Right ventricle myocardium inferior (tissue), 1 donor: ENCODE results near the gene PLA2G12A. TPM values are rescaled to one million over a fixed set of nuclear protein-coding genes. Genes with fewer than 3 reads are reported as not detected.

Experiments used
- ATAC-seq: fragments of 200-7000 bp; cut with Tn5 transposase; one replicate; pipeline ENCODE4 v1.9.1; 2020; ENCODE audit warnings: mild to moderate bottlenecking, moderate library complexity
- DNase-seq: peaks from one replicate; pipeline ENCODE4 v3.0.0; 2021; ENCODE audit errors: missing footprints
- intact Hi-C: fragments of 100-400 bp; cut with DNase I; formaldehyde crosslinking; loops from one replicate; pipeline ENCODE4 v1.11.0; 2022
- long read RNA-seq: library from polyadenylated mRNA; unstranded; transcript quantifications from one replicate; pipeline ENCODE4 v2.0.0, GENCODE V29; 2021
- total RNA-seq: library from RNA; stranded (reverse); fragmentation: NEBNext Ultra II Directional; extraction: Animal tissue kit (Norgen Biotek cat#: 25700); gene quantifications from one replicate; pipeline ENCODE4 v1.2.1, GENCODE V29; 2021
- donor health status: DM: no; HTN: yes; CAD: no; lungs with severe emphysema.

Gene PLA2G12A
- 64.8 TPM for total RNA-seq
- long read RNA-seq, full-length matches to known transcripts, result 27 of 29 reads
- long read RNA-seq, partial matches to known transcripts, result 0 of 29 reads
- long read RNA-seq, other reads (novel, unspliced or antisense), result 2 of 29 reads

DNA sequence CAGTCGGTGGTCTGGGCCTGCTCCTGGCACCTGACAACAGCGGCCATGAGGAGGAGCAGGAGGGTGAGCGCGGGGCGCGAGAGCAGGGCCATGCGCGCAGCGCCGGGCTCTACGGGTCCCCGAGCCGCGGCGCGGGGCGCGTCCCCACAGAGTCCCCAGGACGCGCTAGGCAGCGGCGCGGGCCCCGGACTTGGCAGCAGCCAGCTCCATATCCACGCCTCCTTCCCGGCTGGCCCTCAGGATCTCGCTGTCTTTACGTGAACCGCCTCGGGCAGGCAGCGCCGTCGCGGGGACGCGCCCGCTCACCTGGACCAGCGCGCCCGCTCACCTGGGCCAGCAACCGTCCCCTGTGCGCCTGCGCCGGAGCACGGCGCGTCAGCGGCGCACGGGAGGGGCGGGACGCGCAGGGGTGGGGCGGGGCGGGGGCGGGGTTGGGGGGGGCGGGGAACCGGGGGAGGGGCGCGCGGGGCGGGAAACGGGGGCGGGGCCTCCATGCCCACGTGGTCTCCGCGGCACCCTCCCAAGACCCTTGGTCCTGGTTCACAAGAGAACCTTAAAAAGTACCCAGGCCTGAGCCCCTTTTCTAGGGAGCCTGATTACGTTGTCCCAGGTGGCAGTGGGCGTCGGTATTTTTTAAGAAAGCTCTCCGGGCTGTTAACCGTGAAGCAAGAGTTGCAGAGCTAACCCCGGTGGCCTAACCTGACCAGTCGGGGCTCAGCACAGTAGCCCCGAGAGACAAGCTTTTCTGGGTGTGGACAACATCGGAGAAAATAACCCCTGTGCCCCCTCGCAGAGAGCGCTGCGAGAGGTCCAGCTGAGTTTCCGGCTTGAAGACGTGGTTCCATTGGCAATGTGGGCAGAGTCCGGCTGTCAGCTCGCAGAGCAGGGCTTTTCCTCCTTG is at the start of gene PLA2G12A:
Gene PLA2G12A, minus strand, starts transcription at position 353 of the 901 bp plus-strand sequence. Its CDS starts 261 bp downstream, at position 92.
- intact Hi-C loops, result loop anchor here (1.0 to 2.0 kb wide), 2 partner anchors 27 to 85 kb away; partner anchors contain the start of genes CASP6 and GAR1
- peak; percentile 97 for ATAC-seq

GRCh38 chr4:109764789-109765402 is 35.0 kb upstream of the PLA2G12A start:
- intact Hi-C loops, result loop anchor here (5.0 kb wide), 1 partner anchor 198 kb away; no protein-coding TSS in a partner anchor
- no peak for DNase-seq

More for the DNA sequence above, at the start of gene PLA2G12A:
- DNase-seq, result peak; percentile 87

DNA sequence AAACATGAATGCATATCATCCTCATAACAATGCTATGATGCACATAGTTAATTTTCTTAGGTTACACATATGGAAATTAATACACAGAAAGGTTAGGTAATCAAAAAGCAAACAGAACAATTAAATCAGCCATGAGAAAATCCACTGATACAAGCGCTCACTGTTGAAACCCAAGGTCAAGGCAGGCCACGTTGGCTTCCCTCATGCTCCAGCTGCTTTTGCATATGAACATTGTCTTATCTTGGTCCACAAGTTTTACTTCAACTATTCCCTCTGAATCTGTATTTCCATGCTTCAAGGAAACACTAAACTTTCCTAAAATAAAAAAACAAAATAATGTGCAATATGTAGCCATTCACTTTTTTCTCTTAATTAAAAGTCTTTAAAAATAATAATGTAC is 34.5 kb upstream of the PLA2G12A start:
- DNase-seq, result peak; percentile 72
- intact Hi-C loops, result no loop called here
- ATAC-seq, result peak; percentile 62

More at GRCh38 chr4:109764789-109765402, 35.0 kb upstream of the PLA2G12A start:
- peak; percentile 60 for ATAC-seq

GRCh38 chr4:109760682-109761081 is 30.8 kb upstream of the PLA2G12A start:
- DNase-seq (no peak), ATAC-seq (no peak)
- intact Hi-C loops, result no loop called here

DNA sequence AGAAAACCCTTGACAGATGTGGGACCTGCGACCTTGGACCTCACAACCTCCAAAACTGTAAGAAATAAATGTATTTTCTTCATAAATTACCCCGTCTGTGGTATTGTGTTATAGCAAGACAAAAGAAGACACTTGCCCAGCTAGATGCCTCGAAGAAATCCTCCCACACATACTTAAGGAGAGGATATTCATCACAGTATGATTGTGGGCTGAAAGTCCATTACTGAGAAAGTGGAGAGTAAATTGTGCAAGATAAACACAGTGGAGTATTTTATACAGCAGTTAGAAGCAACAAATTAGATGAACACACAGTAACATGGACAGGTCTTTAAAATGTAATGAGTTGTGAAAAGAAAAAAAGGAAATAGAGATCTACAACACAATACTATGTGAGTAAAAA is 25.8 kb upstream of the PLA2G12A start:
- no peak for DNase-seq
- intact Hi-C loops, result no loop called here
- ATAC-seq, result no peak

DNA sequence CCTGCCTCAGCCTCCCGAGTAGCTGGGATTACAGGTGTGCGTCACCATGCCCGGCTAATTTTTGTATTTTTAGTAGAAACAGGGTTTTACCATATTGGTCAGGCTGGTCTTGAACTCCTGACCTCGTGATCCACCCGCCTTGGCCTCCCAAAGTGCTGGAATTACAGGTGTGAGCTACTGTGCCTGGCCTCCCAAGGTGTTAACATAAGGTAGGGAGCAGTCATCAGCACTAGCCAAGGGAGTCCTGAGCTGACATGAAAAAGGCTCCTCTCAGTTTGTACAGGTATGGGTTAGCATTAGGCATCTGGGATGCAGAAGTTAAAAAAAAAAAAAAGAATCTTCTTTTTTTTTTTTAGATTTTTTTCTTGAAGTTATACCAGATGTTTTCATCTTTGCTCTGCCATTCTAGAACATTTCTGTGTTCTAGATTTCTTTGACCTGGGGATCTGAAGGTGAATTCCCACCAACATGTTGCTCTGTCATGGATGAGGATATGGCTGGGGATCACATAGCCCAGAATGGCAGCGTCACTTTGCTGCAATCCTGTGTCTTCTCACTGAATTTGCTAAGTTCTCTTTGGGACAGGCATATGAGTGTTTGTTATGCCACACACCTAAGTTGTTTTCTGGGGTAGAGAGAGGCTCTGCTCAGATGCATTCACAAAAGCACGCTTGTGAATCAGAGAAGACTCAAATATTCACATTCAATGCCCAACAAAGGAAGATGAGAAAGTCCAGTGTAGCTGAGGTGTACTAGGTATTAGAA is 24.4 kb upstream of the PLA2G12A start:
- intact Hi-C loops, result no loop called here
- DNase-seq (no peak), ATAC-seq (no peak)

- DNase-seq (no peak), ATAC-seq (no peak)
- intact Hi-C loops, result no loop called here
These were observed 22.7 kb upstream of the PLA2G12A start for GRCh38 chr4:109752525-109752924.

DNA sequence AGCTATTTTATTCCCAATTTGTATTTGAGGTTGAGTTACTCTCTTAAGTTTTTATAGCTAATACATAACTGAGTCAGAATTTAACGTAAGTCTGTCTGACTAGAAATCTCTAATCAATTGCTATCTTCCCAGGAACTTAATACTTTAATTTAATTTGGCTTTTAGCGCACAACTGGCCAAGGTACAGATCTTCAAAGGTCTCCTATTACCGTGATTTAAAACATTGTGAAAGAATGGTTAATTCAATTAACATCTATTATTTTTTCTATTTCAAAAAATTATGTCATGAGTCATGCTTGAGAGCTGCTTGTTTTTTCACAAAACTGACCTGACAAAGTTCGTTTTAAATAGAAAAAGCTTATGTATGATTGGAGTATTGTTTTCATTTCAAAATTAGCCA is 22.0 kb upstream of the PLA2G12A start:
- intact Hi-C loops, result no loop called here
- no peak for DNase-seq
- no peak for ATAC-seq

DNA sequence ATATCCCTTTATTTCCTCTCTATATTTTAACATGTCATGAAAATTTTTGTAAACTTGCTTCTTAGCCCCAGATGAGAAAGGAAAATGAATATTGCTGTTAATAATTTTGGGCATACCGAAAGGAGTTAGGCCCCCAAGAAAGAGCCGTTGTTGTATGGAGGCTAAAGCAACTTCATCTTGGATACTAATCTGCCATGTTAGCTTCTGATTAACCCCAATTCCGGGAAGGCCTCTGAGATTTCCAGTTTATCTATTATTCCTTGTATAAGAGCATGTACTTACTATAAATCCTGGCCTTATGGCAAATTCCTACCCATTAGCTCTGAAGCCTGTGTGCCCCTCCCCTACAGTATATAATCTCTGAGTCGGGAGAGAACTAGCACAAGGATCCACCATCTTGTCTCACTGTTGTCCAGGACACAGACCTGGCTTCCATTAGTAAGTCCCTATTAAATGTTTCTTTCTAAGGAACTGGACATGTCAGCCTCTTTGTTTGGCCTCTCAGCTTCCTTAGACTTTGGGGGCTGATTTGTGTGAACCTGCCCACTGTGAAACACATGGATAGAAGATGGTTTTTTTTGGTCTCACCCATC is 20.9 kb upstream of the PLA2G12A start:
- intact Hi-C loops, result no loop called here
- ATAC-seq (no peak), DNase-seq (no peak)

DNA sequence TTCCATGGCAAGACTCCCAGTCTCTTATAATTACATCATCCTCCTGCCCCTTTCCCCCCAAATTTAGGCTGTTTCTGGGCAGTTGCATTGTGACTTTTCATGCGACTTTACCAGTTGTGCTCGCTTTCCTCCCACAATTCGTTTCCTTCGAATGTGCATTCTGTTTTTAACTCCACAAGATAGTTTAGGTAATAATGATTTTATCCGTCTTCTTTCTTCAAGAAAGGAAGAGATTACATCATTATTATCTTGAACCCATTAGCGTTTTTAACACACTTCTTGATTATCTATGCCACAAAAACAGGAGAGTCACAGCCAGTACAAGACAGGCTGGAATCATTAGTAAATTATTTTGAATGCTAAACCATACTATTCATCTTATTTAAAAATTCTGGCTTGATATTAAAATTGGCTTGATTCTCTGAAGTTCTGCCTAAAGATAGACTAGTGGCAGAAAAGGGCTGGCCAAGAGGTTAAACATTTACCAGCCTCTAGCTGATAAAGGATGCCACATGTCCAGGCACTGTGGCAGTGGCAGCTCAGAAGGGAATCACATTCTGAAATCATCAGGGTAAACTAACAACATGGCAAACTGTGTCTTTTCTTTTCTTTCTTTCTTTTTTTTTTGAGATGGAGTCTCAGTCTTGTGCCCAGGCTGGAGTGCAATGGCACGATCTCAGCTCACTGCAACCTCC is 19.7 kb upstream of the PLA2G12A start:
- intact Hi-C loops, result no loop called here
- DNase-seq (no peak), ATAC-seq (no peak)

DNA sequence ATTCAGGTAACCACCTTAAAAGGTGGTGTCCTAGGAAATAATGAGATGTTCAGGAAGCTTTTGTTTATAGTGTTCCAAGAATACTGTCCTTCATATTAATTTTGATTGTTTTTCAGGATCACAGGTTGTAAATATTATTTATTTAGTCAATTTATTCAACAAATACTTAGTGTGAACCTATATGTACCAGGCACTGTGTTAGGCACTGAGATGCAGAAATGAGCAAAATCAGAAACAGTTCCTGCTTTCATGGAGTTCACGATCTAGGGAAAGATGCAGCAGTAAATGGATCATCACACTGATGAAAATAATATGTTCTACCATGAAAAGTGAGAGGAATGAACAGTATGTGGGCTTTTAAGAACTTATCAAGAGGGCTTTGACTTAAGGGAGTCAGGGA is 18.2 kb upstream of the PLA2G12A start:
- intact Hi-C loops, result no loop called here
- no peak for ATAC-seq

DNA sequence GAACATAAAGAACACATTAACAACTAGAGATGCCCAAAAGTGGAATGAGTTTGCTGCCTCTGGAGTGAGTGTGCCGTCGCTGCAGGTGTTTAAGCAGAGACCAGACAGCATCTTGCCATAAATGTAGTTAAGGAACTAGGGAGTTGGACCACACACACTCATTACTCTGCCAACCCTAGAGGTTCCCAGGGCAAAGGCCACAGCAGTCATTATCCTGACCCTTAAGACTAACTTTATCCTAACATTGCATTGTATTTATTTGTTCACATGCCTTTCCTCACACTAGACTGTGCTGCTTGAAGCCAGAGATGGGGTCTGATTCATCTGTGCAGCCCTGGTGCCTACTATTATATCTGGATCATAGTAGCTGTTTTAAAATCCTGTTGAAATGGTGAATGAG is 16.9 kb upstream of the PLA2G12A start:
- intact Hi-C loops, result no loop called here
- DNase-seq, result no peak

More for the DNA sequence above, 18.2 kb upstream of the PLA2G12A start:
- no peak for DNase-seq

DNA sequence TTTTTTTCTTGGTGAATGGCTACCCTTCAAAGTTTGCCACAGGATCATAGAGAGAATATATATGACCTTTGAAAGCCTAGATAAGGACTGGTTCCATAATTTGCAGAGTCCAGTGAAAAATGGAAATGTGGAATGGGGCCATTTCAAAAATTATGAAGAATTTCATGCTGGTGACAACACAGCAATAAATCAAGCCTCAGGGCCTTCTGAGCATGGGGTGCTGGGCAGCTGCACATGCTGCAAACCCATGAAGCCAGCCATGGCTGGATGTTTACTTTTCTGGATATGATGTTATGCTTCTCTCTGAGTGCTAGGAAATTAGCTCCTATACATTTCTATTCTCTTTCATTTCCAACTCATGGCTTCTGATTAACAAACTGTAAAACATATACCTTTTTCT is 16.0 kb upstream of the PLA2G12A start:
- ATAC-seq (no peak), DNase-seq (no peak)
- intact Hi-C loops, result no loop called here

More for the DNA sequence above, 16.9 kb upstream of the PLA2G12A start:
- ATAC-seq, result no peak

- DNase-seq, result no peak
- intact Hi-C loops, result no loop called here
- ATAC-seq, result no peak
These were observed 9.7 kb upstream of the PLA2G12A start for GRCh38 chr4:109739547-109739946.

DNA sequence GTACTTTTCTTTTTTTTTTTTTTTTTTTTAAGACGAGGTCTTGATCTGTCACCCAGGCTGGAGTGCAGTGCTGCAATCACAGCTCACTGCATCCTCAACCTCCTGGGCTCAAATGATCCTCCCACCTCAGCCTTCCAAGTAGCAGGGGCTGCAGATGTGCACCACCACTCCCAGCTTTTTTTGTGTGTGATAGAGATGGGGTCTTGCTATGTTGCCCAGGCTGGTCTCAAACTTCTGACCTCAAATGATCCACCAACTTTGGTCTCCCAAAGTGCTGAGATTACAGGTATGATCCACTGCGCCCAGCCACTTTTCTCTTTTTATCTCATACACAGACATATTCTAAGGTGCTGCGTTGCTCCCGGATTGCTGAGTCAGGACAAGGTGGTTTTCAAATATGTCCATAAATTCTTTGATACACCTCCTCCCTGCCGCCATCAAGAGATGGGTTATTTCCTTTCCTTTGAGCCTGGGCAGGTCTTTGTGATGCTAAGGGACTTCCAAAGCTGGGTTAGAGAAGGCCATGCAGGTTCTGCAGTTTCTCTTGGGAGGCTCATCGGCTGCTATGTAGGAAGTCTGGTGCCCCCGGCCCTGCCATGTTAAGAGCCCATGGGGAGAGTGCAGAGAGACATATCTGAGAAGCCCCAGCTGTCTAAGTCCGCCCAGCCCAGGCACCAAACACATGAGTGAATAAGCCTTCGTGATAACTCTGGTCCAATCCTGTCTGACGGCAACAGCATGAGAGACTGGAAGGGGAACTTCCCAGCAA is 8.4 kb upstream of the PLA2G12A start:
- ATAC-seq (no peak), DNase-seq (no peak)
- intact Hi-C loops, result no loop called here

- intact Hi-C loops, result no loop called here
- ATAC-seq (no peak), DNase-seq (no peak)
These were observed 5.9 kb upstream of the PLA2G12A start for GRCh38 chr4:109735566-109736365.

- no peak for ATAC-seq
These were observed 3.9 kb upstream of the PLA2G12A start for GRCh38 chr4:109733728-109734127.

More at GRCh38 chr4:109733728-109734127, 3.9 kb upstream of the PLA2G12A start:
- DNase-seq, result no peak
- intact Hi-C loops, result no loop called here
